HCT116 (cell line): ENCODE results near the gene RNF148. TPM values are rescaled to one million over a fixed set of nuclear protein-coding genes. Genes with fewer than 3 reads are reported as not detected.

ENCODE experiments used
- ATAC-seq: fragments of 200-7000 bp; cut with Tn5 transposase; 2 replicates; pipeline ENCODE4 v1.9.1; 2020; ENCODE audit warnings: mild to moderate bottlenecking, moderate library complexity
- BruUV-seq: library from RNA; stranded (reverse); fragments of 400-500 nt; replicated peaks from 2 replicates; lab custom pipeline; 2021; lab: Mats Ljungman, UMichigan
- CTCF ChIA-PET: fragments of 300-600 bp; sonication (Branson Sonifier 250); formaldehyde crosslinking; loops from one replicate; lab custom pipeline; 2021; ENCODE audit warnings: antibody characterized with exemption; lab: Charles Lee
- POLR2A ChIA-PET: fragments of 300-600, 350-600 bp; sonication (Branson Sonifier 250); formaldehyde crosslinking; loops from one replicate; lab custom pipeline; 2021; ENCODE audit warnings: antibody characterized with exemption; lab: Charles Lee
- RAD21 ChIA-PET, 2 experiments: fragments of 300-600 bp; sonication (Branson Sonifier 250); formaldehyde crosslinking; loops; one replicate each; lab custom pipeline; 2023; ENCODE audit warnings: low total read pairs in 2 of 2; ENCODE audit not compliant: uncharacterized antibody in 2 of 2, unreplicated experiment in 2 of 2, low non-redundant PET in 1 of 2; lab: Charles Lee
- DNase-seq: peaks from one replicate; pipeline ENCODE4 v3.0.0-alpha.2; 2010; ENCODE audit warnings: low read depth, low spot score
- H2AFZ ChIP-seq: fragments of 200-600 bp; shearing (Covaris generic), sonication (generic); 2 replicates; pipeline ENCODE4 v1.6.1; 2017; ENCODE audit warnings: low read depth, mixed run types, mixed read lengths, antibody characterized with exemption, low read length; ENCODE audit not compliant: poor library complexity, severe bottlenecking
- H3K27ac ChIP-seq: 2 replicates; pipeline ENCODE4 v1.5.1; 2012; ENCODE audit warnings: low read depth, low read length
- H3K27me3 ChIP-seq: fragments of 200-600 bp; sonication (generic); 2 replicates; pipeline ENCODE4 v1.6.1; 2016; ENCODE audit warnings: mixed run types, low read length, mixed read lengths; ENCODE audit not compliant: insufficient read depth
- H3K36me3 ChIP-seq, 2 experiments: fragments of 200-500 bp in 1 of 2; fragments of 200-600 bp in 1 of 2; sonication (Bioruptor generic) in 1 of 2; sonication (generic) in 1 of 2; 2 replicates each; pipeline versions ENCODE4 v1.5.1 to v1.6.1; 2014 to 2016; ENCODE audit warnings: low read length in 2 of 2, inconsistent platforms in 1 of 2, mixed read lengths in 1 of 2, mixed run types in 1 of 2; ENCODE audit not compliant: insufficient read depth in 2 of 2, control insufficient read depth in 1 of 2
- H3K4me1 ChIP-seq, 2 experiments: fragments of 200-600 bp in 1 of 2; sonication (generic) in 1 of 2; 2 replicates each; pipeline versions ENCODE4 v1.5.1 to v1.6.1; 2012 to 2017; ENCODE audit warnings: low read length in 2 of 2, inconsistent platforms in 1 of 2, mild to moderate bottlenecking in 1 of 2, mixed read lengths in 1 of 2, mixed run types in 1 of 2, moderate library complexity in 1 of 2; ENCODE audit not compliant: insufficient read depth in 2 of 2, control insufficient read depth in 1 of 2
- H3K4me2 ChIP-seq: fragments of 200-600 bp; sonication (generic); 2 replicates; pipeline ENCODE4 v1.6.1; 2017; ENCODE audit warnings: mixed run types, low read length, mixed read lengths
- H3K4me3 ChIP-seq, 2 experiments: fragments of 200-600 bp in 1 of 2; sonication (generic) in 1 of 2; replicated peaks in 1 of 2; 2 replicates each; pipeline ENCODE4 v1.5.1; 2011 to 2016; ENCODE audit warnings: low read length in 2 of 2, control low read depth in 1 of 2, low read depth in 1 of 2, mild to moderate bottlenecking in 1 of 2, mixed read lengths in 1 of 2, mixed run types in 1 of 2
- H3K79me2 ChIP-seq: fragments of 200-600 bp; sonication (generic); 2 replicates; pipeline ENCODE4 v1.6.1; 2017; ENCODE audit warnings: mild to moderate bottlenecking, mixed run types, low read length, moderate library complexity, mixed read lengths; ENCODE audit not compliant: insufficient read depth
- H3K9ac ChIP-seq: fragments of 200-600 bp; sonication (generic); 2 replicates; pipeline ENCODE4 v1.6.1; 2016; ENCODE audit warnings: low read length, mixed read lengths
- H3K9me2 ChIP-seq: fragments of 200-600 bp; sonication (generic), shearing (Covaris generic); 2 replicates; pipeline ENCODE4 v1.6.1; 2017; ENCODE audit warnings: mixed run types, mild to moderate bottlenecking, moderate library complexity; ENCODE audit not compliant: insufficient read depth
- H3K9me3 ChIP-seq, 2 experiments: fragments of 200-500 bp in 1 of 2; fragments of 200-600 bp in 1 of 2; sonication (Bioruptor generic) in 1 of 2; sonication (generic) in 1 of 2; 2 replicates each; pipeline ENCODE4 v1.6.1; 2014 to 2017; ENCODE audit warnings: low read length in 2 of 2, mixed read lengths in 2 of 2, inconsistent platforms in 1 of 2, low read depth in 1 of 2, mild to moderate bottlenecking in 1 of 2, mixed run types in 1 of 2, moderate library complexity in 1 of 2; ENCODE audit not compliant: control insufficient read depth in 1 of 2, insufficient read depth in 1 of 2
- H4K20me1 ChIP-seq: fragments of 200-600 bp; sonication (generic), shearing (Covaris generic); 2 replicates; pipeline ENCODE4 v1.6.1; 2017; ENCODE audit warnings: mixed run types, mild to moderate bottlenecking, moderate library complexity; ENCODE audit not compliant: insufficient read depth
- CEBPB ChIP-seq: IDR thresholded peaks from 2 replicates; pipeline ENCODE4 v1.6.1; 2012; ENCODE audit warnings: low read depth
- EGR1 ChIP-seq: IDR thresholded peaks from 2 replicates; pipeline ENCODE4 v1.6.1; 2012; ENCODE audit warnings: low read depth
- ELF1 ChIP-seq: IDR thresholded peaks from 2 replicates; pipeline ENCODE4 v1.6.1; 2012; ENCODE audit warnings: low read depth, borderline replicate concordance
- EZH2 ChIP-seq: fragments of 200-600 bp; sonication (generic); IDR thresholded peaks from 2 replicates; pipeline ENCODE4 v1.6.1; 2017; ENCODE audit warnings: antibody characterized with exemption, mixed run types
- FOSL1 ChIP-seq: IDR thresholded peaks from 2 replicates; pipeline ENCODE4 v1.6.1; 2012; ENCODE audit warnings: low read depth
- JUND ChIP-seq: IDR thresholded peaks from 2 replicates; pipeline ENCODE4 v1.6.1; 2012
- POLR2A ChIP-seq: IDR thresholded peaks from 2 replicates; pipeline ENCODE4 v1.7.0; 2011; ENCODE audit warnings: borderline replicate concordance; ENCODE audit not compliant: insufficient read depth, insufficient read length; ENCODE audit errors: extremely low read depth
- POLR2AphosphoS5 ChIP-seq: IDR thresholded peaks from 2 replicates; pipeline ENCODE4 v1.6.1; 2011; ENCODE audit warnings: mild to moderate bottlenecking, low read depth, low read length, moderate library complexity
- RAD21 ChIP-seq: IDR thresholded peaks from 2 replicates; pipeline ENCODE4 v1.6.1; 2012; ENCODE audit warnings: low read depth, mild to moderate bottlenecking
- SIN3A ChIP-seq: IDR thresholded peaks from 2 replicates; pipeline ENCODE4 v1.6.1; 2012; ENCODE audit warnings: low read depth
- SRF ChIP-seq: IDR thresholded peaks from 2 replicates; pipeline ENCODE4 v1.6.1; 2012; ENCODE audit warnings: low read depth
- TCF7L2 ChIP-seq: IDR thresholded peaks from 2 replicates; pipeline ENCODE4 v1.7.0; 2011; ENCODE audit warnings: borderline replicate concordance, inconsistent platforms; ENCODE audit not compliant: insufficient read depth, insufficient read length; ENCODE audit errors: extremely low read depth
- YY1 ChIP-seq: IDR thresholded peaks from 2 replicates; pipeline ENCODE4 v1.6.1; 2011; ENCODE audit warnings: low read length, low read depth, moderate library complexity, mild to moderate bottlenecking; ENCODE audit not compliant: insufficient replicate concordance; ENCODE audit errors: extremely low read depth
- ZFX ChIP-seq: fragments of 450-650 bp; IDR thresholded peaks from 2 replicates; pipeline ENCODE4 v1.6.1; 2017
- ZNF274 ChIP-seq: fragments of 200-500 bp; sonication (Bioruptor generic); IDR thresholded peaks from 2 replicates; pipeline ENCODE4 v1.6.1; 2014; ENCODE audit warnings: mild to moderate bottlenecking, low read depth, low read length, inconsistent platforms
- intact Hi-C: fragments of 100-400 bp; cut with micrococcal nuclease; formaldehyde crosslinking; loops from 2 replicates; pipeline ENCODE4 v1.10.0; 2022
- total RNA-seq: library from RNA; stranded (reverse); gene quantifications from one replicate; pipeline ENCODE4 v1.2.1, GENCODE V29; 2021; ENCODE audit not compliant: unreplicated experiment
- TF ChIP-seq, protein P1 (sequence below): IDR thresholded peaks from 2 replicates; pipeline ENCODE4 v1.6.1; 2012; ENCODE audit warnings: low read depth
- TF ChIP-seq, protein P2 (sequence below): IDR thresholded peaks from 2 replicates; pipeline ENCODE4 v1.6.1; 2012
- TF ChIP-seq, protein P3 (sequence below): IDR thresholded peaks from 2 replicates; pipeline ENCODE4 v1.6.1; 2011; ENCODE audit warnings: mild to moderate bottlenecking, low read length, moderate library complexity; ENCODE audit not compliant: insufficient replicate concordance; ENCODE audit errors: extremely low read depth
- TF ChIP-seq, protein P4 (sequence below): IDR thresholded peaks from 2 replicates; pipeline ENCODE4 v1.6.1; 2012
- TF ChIP-seq, protein P5 (sequence below), 3 experiments: fragments of 200-600 bp in 1 of 3; sonication (generic) in 1 of 3; IDR thresholded peaks in 2 of 3; conservative IDR thresholded peaks in 1 of 3; 2 replicates each; pipeline ENCODE4 v1.5.1; 2012 to 2017; ENCODE audit warnings: low read depth in 2 of 3, low read length in 2 of 3, antibody characterized with exemption in 1 of 3, borderline replicate concordance in 1 of 3, control low read depth in 1 of 3, mild to moderate bottlenecking in 1 of 3, mixed read lengths in 1 of 3, mixed run types in 1 of 3, moderate library complexity in 1 of 3; ENCODE audit not compliant: insufficient read depth in 1 of 3

Gene RNF148
- total RNA-seq, 1 experiment from 2014 or later = 0.22 TPM

DNA sequence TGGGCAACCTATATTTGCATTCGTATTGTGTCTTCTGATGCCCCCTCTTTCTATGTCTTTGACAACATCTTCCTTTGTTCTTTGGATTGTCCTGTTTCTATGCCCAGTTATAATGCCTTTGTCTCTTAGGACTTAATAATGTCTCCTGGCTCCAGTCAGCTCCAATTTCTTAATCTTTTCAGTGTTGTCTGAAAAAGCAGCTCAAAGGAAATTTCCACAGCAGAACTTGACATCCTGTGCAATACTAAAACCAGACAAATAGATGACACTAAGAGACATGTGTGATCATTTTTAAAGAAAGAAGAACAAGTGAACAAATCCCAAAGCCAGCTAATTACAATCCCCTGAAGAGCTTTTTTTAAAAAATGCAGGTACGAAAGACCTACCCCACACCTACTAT, 47.7 kb upstream of the RNF148 start:
- H3K27ac ChIP-seq = no peak overlapping the region
- no peak overlapping the region for H3K4me3 ChIP-seq
- H3K9ac ChIP-seq = no peak overlapping the region
- H3K4me2 ChIP-seq = no peak overlapping the region
- no peaks in the 10 kb centered on the region for H3K27me3 ChIP-seq
- CTCF ChIA-PET = no interaction called here
- RAD21 ChIA-PET = no interaction called here
- TF ChIP-seq, protein P1, sequence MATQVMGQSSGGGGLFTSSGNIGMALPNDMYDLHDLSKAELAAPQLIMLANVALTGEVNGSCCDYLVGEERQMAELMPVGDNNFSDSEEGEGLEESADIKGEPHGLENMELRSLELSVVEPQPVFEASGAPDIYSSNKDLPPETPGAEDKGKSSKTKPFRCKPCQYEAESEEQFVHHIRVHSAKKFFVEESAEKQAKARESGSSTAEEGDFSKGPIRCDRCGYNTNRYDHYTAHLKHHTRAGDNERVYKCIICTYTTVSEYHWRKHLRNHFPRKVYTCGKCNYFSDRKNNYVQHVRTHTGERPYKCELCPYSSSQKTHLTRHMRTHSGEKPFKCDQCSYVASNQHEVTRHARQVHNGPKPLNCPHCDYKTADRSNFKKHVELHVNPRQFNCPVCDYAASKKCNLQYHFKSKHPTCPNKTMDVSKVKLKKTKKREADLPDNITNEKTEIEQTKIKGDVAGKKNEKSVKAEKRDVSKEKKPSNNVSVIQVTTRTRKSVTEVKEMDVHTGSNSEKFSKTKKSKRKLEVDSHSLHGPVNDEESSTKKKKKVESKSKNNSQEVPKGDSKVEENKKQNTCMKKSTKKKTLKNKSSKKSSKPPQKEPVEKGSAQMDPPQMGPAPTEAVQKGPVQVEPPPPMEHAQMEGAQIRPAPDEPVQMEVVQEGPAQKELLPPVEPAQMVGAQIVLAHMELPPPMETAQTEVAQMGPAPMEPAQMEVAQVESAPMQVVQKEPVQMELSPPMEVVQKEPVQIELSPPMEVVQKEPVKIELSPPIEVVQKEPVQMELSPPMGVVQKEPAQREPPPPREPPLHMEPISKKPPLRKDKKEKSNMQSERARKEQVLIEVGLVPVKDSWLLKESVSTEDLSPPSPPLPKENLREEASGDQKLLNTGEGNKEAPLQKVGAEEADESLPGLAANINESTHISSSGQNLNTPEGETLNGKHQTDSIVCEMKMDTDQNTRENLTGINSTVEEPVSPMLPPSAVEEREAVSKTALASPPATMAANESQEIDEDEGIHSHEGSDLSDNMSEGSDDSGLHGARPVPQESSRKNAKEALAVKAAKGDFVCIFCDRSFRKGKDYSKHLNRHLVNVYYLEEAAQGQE = no peak
- TF ChIP-seq, protein P2, sequence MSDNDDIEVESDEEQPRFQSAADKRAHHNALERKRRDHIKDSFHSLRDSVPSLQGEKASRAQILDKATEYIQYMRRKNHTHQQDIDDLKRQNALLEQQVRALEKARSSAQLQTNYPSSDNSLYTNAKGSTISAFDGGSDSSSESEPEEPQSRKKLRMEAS = no peak
- TF ChIP-seq RAD21 (no peak), ZFX (no peak), POLR2A (no peak), ELF1 (no peak), EGR1 (no peak), JUND (no peak), FOSL1 (no peak), SRF (no peak), EZH2 (no peak), TCF7L2 (no peak), ZNF274 (no peak), CEBPB (no peak), YY1 (no peak), POLR2AphosphoS5 (no peak), SIN3A (no peak)
- TF ChIP-seq, protein P3, sequence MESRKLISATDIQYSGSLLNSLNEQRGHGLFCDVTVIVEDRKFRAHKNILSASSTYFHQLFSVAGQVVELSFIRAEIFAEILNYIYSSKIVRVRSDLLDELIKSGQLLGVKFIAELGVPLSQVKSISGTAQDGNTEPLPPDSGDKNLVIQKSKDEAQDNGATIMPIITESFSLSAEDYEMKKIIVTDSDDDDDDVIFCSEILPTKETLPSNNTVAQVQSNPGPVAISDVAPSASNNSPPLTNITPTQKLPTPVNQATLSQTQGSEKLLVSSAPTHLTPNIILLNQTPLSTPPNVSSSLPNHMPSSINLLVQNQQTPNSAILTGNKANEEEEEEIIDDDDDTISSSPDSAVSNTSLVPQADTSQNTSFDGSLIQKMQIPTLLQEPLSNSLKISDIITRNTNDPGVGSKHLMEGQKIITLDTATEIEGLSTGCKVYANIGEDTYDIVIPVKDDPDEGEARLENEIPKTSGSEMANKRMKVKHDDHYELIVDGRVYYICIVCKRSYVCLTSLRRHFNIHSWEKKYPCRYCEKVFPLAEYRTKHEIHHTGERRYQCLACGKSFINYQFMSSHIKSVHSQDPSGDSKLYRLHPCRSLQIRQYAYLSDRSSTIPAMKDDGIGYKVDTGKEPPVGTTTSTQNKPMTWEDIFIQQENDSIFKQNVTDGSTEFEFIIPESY = no peak
- TF ChIP-seq, protein P4, sequence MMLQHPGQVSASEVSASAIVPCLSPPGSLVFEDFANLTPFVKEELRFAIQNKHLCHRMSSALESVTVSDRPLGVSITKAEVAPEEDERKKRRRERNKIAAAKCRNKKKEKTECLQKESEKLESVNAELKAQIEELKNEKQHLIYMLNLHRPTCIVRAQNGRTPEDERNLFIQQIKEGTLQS = no peak
- TF ChIP-seq, protein P5, sequence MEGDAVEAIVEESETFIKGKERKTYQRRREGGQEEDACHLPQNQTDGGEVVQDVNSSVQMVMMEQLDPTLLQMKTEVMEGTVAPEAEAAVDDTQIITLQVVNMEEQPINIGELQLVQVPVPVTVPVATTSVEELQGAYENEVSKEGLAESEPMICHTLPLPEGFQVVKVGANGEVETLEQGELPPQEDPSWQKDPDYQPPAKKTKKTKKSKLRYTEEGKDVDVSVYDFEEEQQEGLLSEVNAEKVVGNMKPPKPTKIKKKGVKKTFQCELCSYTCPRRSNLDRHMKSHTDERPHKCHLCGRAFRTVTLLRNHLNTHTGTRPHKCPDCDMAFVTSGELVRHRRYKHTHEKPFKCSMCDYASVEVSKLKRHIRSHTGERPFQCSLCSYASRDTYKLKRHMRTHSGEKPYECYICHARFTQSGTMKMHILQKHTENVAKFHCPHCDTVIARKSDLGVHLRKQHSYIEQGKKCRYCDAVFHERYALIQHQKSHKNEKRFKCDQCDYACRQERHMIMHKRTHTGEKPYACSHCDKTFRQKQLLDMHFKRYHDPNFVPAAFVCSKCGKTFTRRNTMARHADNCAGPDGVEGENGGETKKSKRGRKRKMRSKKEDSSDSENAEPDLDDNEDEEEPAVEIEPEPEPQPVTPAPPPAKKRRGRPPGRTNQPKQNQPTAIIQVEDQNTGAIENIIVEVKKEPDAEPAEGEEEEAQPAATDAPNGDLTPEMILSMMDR (IDR thresholded peaks at IDR 0.05 in 2 of 3, conservative IDR thresholded peaks at IDR 0.05 in 1 of 3; ENCODE audit: borderline replicate concordance in 1 of 3, insufficient read depth in 1 of 3, low read depth in 2 of 3, low read length in 2 of 3) = no peak
- TF ChIP-seq, all 23 proteins: peak for 0
- H4K20me1 ChIP-seq = no peaks in the 10 kb centered on the region
- DNase-seq = no peak
- no peak overlapping the region for H2AFZ ChIP-seq
- BruUV-seq = no TSS peak
- H3K9me3 ChIP-seq = no peaks in the 10 kb centered on the region
- H3K4me1 ChIP-seq = no peaks in the 10 kb centered on the region
- H3K79me2 ChIP-seq = no peaks in the 10 kb centered on the region
- ATAC-seq = no peak
- POLR2A ChIA-PET = no interaction called here
- H3K36me3 ChIP-seq = no peaks in the 10 kb centered on the region
- no peaks in the 10 kb centered on the region for H3K9me2 ChIP-seq
- intact Hi-C loops = no loop called here
